GM23338 (cell line): ENCODE results near the gene KIAA0232.
"Not testable (repeated sequence)": the region's sequence is repeated elsewhere in the genome, so short reads cannot be mapped to it uniquely, and the experiment has no call there.

Source experiments
- CREB1 ChIP-seq: fragments of 250-450 bp; sonication (Bioruptor Pico); IDR thresholded peaks from 2 replicates; pipeline ENCODE4 v1.5.0; 2020; ENCODE audit warnings: low read depth, mild to moderate bottlenecking, moderate library complexity
- CTCF ChIP-seq, 2 experiments: fragments of 200-600 bp in 1 of 2; sonication (generic) in 1 of 2; conservative IDR thresholded peaks; 2 replicates each; pipeline versions ENCODE4 v1.5.1 to v1.6.1; 2016 to 2017; ENCODE audit warnings: antibody characterized with exemption in 2 of 2, low read depth in 2 of 2, mild to moderate bottlenecking in 2 of 2, moderate library complexity in 1 of 2
- EZH2phosphoT487 ChIP-seq: fragments of 200-600 bp; sonication (generic); IDR thresholded peaks from one replicate; pipeline ENCODE4 v1.8.1; 2018; ENCODE audit warnings: antibody characterized with exemption; ENCODE audit not compliant: unreplicated experiment
- JUNB ChIP-seq: IDR thresholded peaks from one replicate; pipeline ENCODE4 v1.6.1; 2016; ENCODE audit warnings: antibody characterized with exemption; ENCODE audit not compliant: unreplicated experiment

DNA sequence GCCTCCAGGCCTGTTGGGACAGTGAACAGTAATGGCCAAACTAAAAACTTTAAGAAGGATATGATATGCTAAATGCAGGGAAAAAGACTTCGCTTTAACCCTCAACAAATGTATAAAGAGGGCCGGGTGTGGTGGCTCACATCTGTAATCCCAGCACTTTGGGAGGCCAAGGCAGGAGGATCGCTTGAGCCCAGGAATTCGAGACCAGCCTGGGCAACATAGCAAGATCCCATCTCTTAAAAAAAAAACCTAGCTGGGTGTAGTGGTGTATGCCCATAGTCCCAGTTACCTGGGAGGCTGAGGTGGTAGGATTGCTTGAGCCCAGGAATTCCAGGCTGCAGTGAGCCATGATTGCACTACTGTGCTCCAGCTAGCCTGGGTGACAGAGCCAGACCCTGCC is 14.8 kb downstream of the KIAA0232 start:
- TF ChIP-seq CTCF (conservative IDR thresholded peaks at IDR 0.05; ENCODE audit: low read depth in 2 of 2); CREB1 (CRISPR knock-in tag); JUNB; EZH2phosphoT487: not testable (repeated sequence)
